Heart left ventricle (tissue), 16 donors: ENCODE measurements around the gene IRX4. TPM values are rescaled to one million over a fixed set of nuclear protein-coding genes. Genes with fewer than 3 reads are reported as not detected.

ENCODE experiments used
- ATAC-seq, 4 donors: fragments of 200-7000 bp; cut with Tn5 transposase; one replicate each; pipeline ENCODE4 v1.9.1; 2020 to 2022; ENCODE audit warnings: moderate library complexity in 4 of 4, mild to moderate bottlenecking in 3 of 4, moderate number of reproducible peaks in 1 of 4
- DNase-seq, 5 donors: peaks; one replicate each; pipeline ENCODE4 v3.0.0-alpha.2; 2020
- H3K27ac ChIP-seq, 12 donors: fragments of 200-600 bp; sonication (generic) in 4 of 12; one replicate each; pipeline versions ENCODE4 v1.5.0 to v1.8.0; 2016 to 2022; ENCODE audit warnings: mild to moderate bottlenecking in 2 of 12
- H3K27me3 ChIP-seq, 9 donors: fragments of 200-600 bp; sonication (generic) in 2 of 9; one replicate each; pipeline versions ENCODE4 v1.5.1 to v1.8.0; 2016 to 2022; ENCODE audit warnings: mild to moderate bottlenecking in 3 of 9
- H3K36me3 ChIP-seq, 9 donors: fragments of 200-600 bp; sonication (generic) in 2 of 9; one replicate each; pipeline versions ENCODE4 v1.5.0 to v1.8.0; 2018 to 2022; ENCODE audit warnings: mild to moderate bottlenecking in 2 of 9
- H3K4me1 ChIP-seq, 12 donors: fragments of 200-600 bp; sonication (generic) in 4 of 12; one replicate each; pipeline versions ENCODE4 v1.5.0 to v1.8.0; 2016 to 2022; ENCODE audit warnings: mild to moderate bottlenecking in 3 of 12
- H3K4me3 ChIP-seq, 12 donors: fragments of 200-600 bp; sonication (generic) in 4 of 12; one replicate each; pipeline versions ENCODE4 v1.5.0 to v1.8.0; 2017 to 2022; ENCODE audit warnings: mild to moderate bottlenecking in 9 of 12, moderate library complexity in 4 of 12
- H3K9me3 ChIP-seq, 12 donors: fragments of 200-600 bp; sonication (generic) in 4 of 12; one replicate each; pipeline versions ENCODE4 v1.5.0 to v1.8.0; 2016 to 2022; ENCODE audit warnings: mild to moderate bottlenecking in 1 of 12
- CTCF ChIP-seq, 12 donors: fragments of 200-600 bp; sonication (generic) in 4 of 12; IDR thresholded peaks; one replicate each; pipeline versions ENCODE4 v1.5.0 to v1.8.0; 2018 to 2022; ENCODE audit warnings: antibody characterized with exemption in 12 of 12, mild to moderate bottlenecking in 5 of 12
- POLR2A ChIP-seq, 2 donors: fragments of 450-650 bp; IDR thresholded peaks; one replicate each; pipeline ENCODE4 v1.6.1; 2017; ENCODE audit warnings: antibody characterized with exemption in 2 of 2, mild to moderate bottlenecking in 2 of 2, moderate library complexity in 2 of 2
- WGBS, 4 donors: extraction: QIAGEN DNeasy Blood & Tissue Kit in 2 of 4; methylation state at CpG; one replicate each; pipeline versions ENCODE4 v1.1.5 to v1.1.7; 2013 to 2018; 5-methylcytosine and 5-hydroxymethylcytosine counted together
- intact Hi-C, 10 donors: fragments of 100-400 bp; cut with DNase I; formaldehyde crosslinking; loops; one replicate each; pipeline versions ENCODE4 v1.11.1 to v1.14.2; 2022
- polyA plus RNA-seq, 2 donors: library from polyadenylated mRNA; stranded (reverse); fragments of 200-250 nt; gene quantifications; one replicate each; pipeline ENCODE4 v1.2.3, GENCODE V29; 2013
- total RNA-seq, 9 donors: library from RNA; depleted of rRNA in 2 of 9; stranded (reverse); fragments of >200 nt in 2 of 9; fragmentation: NEBNext Ultra II Directional in 3 of 9; extraction: Animal tissue kit (Norgen Biotek cat#: 25700) in 3 of 9; gene quantifications; one replicate each; pipeline versions ENCODE4 v1.1.0 to v1.2.4, GENCODE V29; 2016 to 2023
- donor health status: ischemic (EF 13 %, LVEDD 7.1; RV severe dilation, severe dysfunction).
- donor health status: healthy with polysubstance abuse.
- donor health status: DM: no; HTN: yes; CAD: no.
- donor health status: DM: no; HTN: no; CAD: no.
- donor health status: ischemic (EF 25% LVEDD 6.9; RV normal size, moderate dysfunction).
- donor health status: ischemic (EF 25% LVEDD 5.7; RV mildly dilated, moderate dysfunction).
- donor health status: healthy.
- donor health status: DM: yes; HTN: yes; CAD: no.
- donor health status: ischemic (EF 35%, LVEDD 5.7; RV mildly dilated, moderate dysfunction).
- donor health status: nonischemic (EF 11% LVEDD 7.7; RV severe dilation, severe dysfunction).
- donor health status: DM: yes; HTN: yes; CAD: no.
- donor health status: PGD.
- donor health status: ischemic (EF 29% LVEDD 5.4; RV normal size, mild dysfunction).
- donor health status: nonischemic (EF 23%, LVEDD 6.1; RV moderate dilation, normal function).

IRX4 gene
- total and polyA plus RNA-seq, 11 donors, result 8.6 to 32.3 (median 16.3) TPM

GRCh38 chr5:1836891-1837880 is 45.5 kb downstream of the IRX4 start:
- TF ChIP-seq POLR2A (IDR thresholded peaks at IDR 0.05), result no peak
- TF ChIP-seq CTCF (IDR thresholded peaks at IDR 0.05), result no peak
- Histone ChIP-seq H3K4me3 (no peak overlapping the region), H3K4me1 (peaks cover 0 to 45% (median 4%) of the 10 kb centered on the region in 12 donors), H3K36me3 (no peaks in the 10 kb centered on the region), H3K27ac (peak overlapping the region in 10 of 12 donors; percentile 25 to 81 (median 62)), H3K27me3 (peaks cover 0 to 13% (median 5%) of the 10 kb centered on the region in 9 donors), H3K9me3 (no peaks in the 10 kb centered on the region)
- WGBS, 4 donors, result 61 to 63% (median 61%) methylated on average over 20 to 32 of the region's 32 CpGs
- DNase-seq (peak in 2 of 5 donors; percentile 14 to 55), ATAC-seq (no peak)
- intact Hi-C loops, result loop anchor here in 1 of 10 donors (5.0 kb wide), 1 partner anchor 35 kb away; the partner anchor contains the start of gene NDUFS6

GRCh38 chr5:1836176-1836890 is 46.4 kb downstream of the IRX4 start:
- peaks cover 0 to 41% (median 4%) of the 10 kb centered on the region in 12 donors for H3K4me1 ChIP-seq
- ATAC-seq, result peak; percentile 33 to 73 (median 62)
- no peaks in the 10 kb centered on the region for H3K9me3 ChIP-seq
- TF ChIP-seq CTCF (IDR thresholded peaks at IDR 0.05) (no peak), POLR2A (IDR thresholded peaks at IDR 0.05) (no peak)
- intact Hi-C loops, result loop anchor here in 1 of 10 donors (5.0 kb wide), 1 partner anchor 34 kb away; the partner anchor contains the start of gene NDUFS6
- no peaks in the 10 kb centered on the region for H3K36me3 ChIP-seq
- peak overlapping the region in 10 of 12 donors; percentile 25 to 81 (median 62) for H3K27ac ChIP-seq
- H3K27me3 ChIP-seq, result peaks cover 0 to 13% (median 5%) of the 10 kb centered on the region in 9 donors
- 26 to 44% (median 35%) methylated on average over 23 of the region's 23 CpGs for WGBS, 4 donors
- peak in 3 of 5 donors; percentile 64 to 68 (median 67) for DNase-seq
- no peak overlapping the region for H3K4me3 ChIP-seq

GRCh38 chr5:1835431-1835830 is 47.3 kb downstream of the IRX4 start:
- DNase-seq (no peak), ATAC-seq (no peak)
- H3K4me3 ChIP-seq, result no peak overlapping the region
- H3K27ac ChIP-seq, result no peak overlapping the region
- no peak for TF ChIP-seq POLR2A (IDR thresholded peaks at IDR 0.05)
- TF ChIP-seq CTCF (IDR thresholded peaks at IDR 0.05), result no peak
- peaks cover 0 to 4% (median 0%) of the 10 kb centered on the region in 9 donors for H3K36me3 ChIP-seq
- no peaks in the 10 kb centered on the region for H3K9me3 ChIP-seq
- WGBS, 4 donors, result 77 to 84% (median 79%) methylated on average over 10 to 13 of the region's 13 CpGs
- intact Hi-C loops, result loop anchor here in 1 of 10 donors (5.0 kb wide), 1 partner anchor 33 kb away; the partner anchor contains the start of gene NDUFS6
- H3K27me3 ChIP-seq, result peaks cover 0 to 12% (median 0%) of the 10 kb centered on the region in 9 donors
- H3K4me1 ChIP-seq, result peaks cover 0 to 33% (median 0%) of the 10 kb centered on the region in 12 donors
